ENCODE measurements around the gene OR4C16.

Gene OR4C16, protein sequence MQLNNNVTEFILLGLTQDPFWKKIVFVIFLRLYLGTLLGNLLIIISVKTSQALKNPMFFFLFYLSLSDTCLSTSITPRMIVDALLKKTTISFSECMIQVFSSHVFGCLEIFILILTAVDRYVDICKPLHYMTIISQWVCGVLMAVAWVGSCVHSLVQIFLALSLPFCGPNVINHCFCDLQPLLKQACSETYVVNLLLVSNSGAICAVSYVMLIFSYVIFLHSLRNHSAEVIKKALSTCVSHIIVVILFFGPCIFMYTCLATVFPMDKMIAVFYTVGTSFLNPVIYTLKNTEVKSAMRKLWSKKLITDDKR

DNA sequence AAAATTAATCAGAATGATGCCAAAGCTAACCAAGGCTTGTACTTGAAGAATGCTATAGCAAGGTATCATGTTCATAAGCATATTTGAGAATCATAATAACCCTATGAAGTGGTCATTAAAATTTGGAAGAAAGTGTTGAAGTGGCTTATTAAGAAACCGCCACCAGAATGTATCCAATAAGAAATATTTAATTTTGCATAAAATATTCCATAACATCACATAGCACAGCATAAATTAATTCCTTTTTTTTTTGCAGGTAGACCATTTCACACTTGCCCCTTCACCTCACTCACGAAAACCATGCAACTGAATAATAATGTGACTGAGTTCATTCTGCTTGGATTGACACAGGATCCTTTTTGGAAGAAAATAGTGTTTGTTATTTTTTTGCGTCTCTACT, at the start of gene OR4C16:
Gene OR4C16, plus strand, starts transcription at position 301 of the 400 bp plus-strand sequence. Its CDS starts 0 bp downstream, at position 301.
- no peak within 1 kb of the TSS for H3K4me3 Mint-ChIP-seq
- CTCF ChIA-PET, result no interaction called here
- H3K36me3 Mint-ChIP-seq, result no peaks in the 10 kb centered on the region
- H3K9me3 Mint-ChIP-seq, result peaks cover 29% of the 10 kb centered on the region
- no peaks in the 10 kb centered on the region for H3K27me3 Mint-ChIP-seq
- no peak for DNase-seq
- no peaks in the 10 kb centered on the region for H3K4me1 Mint-ChIP-seq
- no peak within 1 kb of the TSS for H3K27ac Mint-ChIP-seq

DNA sequence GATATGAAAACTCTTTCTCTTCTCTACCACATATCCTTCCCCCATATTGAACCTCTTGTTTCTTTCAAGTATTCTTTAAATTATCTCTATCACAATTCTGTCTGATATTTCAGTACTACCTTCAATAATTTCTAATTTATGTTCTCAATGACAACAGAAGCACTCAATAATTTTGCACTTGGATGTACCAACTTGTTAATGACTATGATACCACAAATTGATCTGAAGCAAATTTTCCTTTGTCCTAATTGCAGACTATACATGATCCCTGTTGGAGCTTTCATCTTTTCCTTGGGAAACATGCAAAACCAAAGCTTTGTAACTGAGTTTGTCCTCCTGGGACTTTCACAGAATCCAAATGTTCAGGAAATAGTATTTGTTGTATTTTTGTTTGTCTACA, 17.8 kb upstream of the OR4C16 start, which contains the start of gene OR4C15:
Gene OR4C15, plus strand, starts transcription at position 301 of the 400 bp plus-strand sequence. Its CDS starts 0 bp downstream, at position 301.
- Mint-ChIP-seq H3K9me3 (peaks cover 30% of the 10 kb centered on the region), H3K27me3 (no peaks in the 10 kb centered on the region), H3K4me3 (no peak within 1 kb of the TSS), H3K36me3 (no peaks in the 10 kb centered on the region), H3K27ac (no peak within 1 kb of the TSS), H3K4me1 (no peaks in the 10 kb centered on the region)
- no peak for DNase-seq
- CTCF ChIA-PET, result no interaction called here

DNA sequence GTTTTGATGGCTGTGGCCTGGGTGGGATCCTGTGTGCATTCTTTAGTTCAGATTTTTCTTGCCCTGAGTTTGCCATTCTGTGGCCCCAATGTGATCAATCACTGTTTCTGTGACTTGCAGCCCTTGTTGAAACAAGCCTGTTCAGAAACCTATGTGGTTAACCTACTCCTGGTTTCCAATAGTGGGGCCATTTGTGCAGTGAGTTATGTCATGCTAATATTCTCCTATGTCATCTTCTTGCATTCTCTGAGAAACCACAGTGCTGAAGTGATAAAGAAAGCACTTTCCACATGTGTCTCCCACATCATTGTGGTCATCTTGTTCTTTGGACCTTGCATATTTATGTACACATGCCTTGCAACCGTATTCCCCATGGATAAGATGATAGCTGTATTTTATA, 620 bp downstream of the OR4C16 start:
- Mint-ChIP-seq H3K27me3 (no peaks in the 10 kb centered on the region), H3K4me3 (no peak overlapping the region), H3K27ac (no peak overlapping the region), H3K36me3 (no peaks in the 10 kb centered on the region), H3K9me3 (peaks cover 36% of the 10 kb centered on the region), H3K4me1 (no peaks in the 10 kb centered on the region)
- CTCF ChIA-PET, result no interaction called here
- DNase-seq, result no peak

DNA sequence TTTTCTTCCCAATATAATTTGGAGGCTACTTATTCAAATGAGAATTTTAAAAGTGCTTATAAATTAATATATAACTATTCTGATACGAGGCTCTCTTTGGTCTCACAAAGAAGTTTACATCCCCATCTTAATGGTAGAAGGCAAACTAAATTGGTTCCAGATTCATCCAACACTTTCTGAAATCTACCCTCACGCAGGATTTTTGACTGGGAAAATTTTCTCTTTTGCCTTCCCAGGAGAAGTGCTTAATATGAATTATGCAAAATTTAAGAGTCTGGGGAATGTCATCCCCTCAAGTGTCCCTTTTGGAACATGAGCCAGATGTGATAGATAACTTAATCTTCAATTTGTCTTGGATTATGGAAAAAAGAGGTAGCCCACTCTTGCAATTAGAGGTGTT, 35.6 kb downstream of the OR4C16 start, which contains the start of gene OR4C11:
Gene OR4C11, minus strand, starts transcription at position 101 of the 400 bp plus-strand sequence. CDS start 3,272 bp downstream, outside the sequence.
- H3K4me3 Mint-ChIP-seq, result no peak within 1 kb of the TSS
- no peaks in the 10 kb centered on the region for H3K36me3 Mint-ChIP-seq
- H3K27me3 Mint-ChIP-seq, result no peaks in the 10 kb centered on the region
- H3K9me3 Mint-ChIP-seq, result peaks cover 16% of the 10 kb centered on the region
- no peak within 1 kb of the TSS for H3K27ac Mint-ChIP-seq
- CTCF ChIA-PET, result no interaction called here
- no peaks in the 10 kb centered on the region for H3K4me1 Mint-ChIP-seq
- no peak for DNase-seq

Measured in activated naive CD4-positive, alpha-beta T cell treated with anti-CD3 and anti-CD28 coated beads, Interleukin-2, amount 10 ng/mL, durations not matched to agents 7 days and 5 days (primary cell).